ENCODE data around the gene PTTG1IP2.

DNA sequence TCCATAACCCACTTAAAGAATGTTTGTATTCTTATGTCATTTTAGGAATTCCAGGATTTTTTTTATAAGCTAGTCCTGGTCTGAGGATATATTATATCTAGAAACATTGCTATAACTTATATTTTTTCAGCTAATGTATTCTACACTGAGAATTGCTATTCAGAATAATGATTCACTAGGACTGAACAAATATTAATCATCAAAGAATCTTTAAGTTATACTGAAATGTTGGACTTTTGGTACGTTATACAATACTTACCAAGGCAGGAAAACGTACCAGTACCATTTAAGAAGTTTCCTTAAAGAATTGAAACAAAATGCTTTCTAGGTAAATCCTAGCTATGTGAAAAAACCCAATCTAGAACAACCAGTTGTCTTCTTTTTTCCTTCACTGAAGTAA is 18.4 kb downstream of the PTTG1IP2 start:
- TF ChIP-seq CTCF (IDR thresholded peaks at IDR 0.05) (no peak), POLR2A (IDR thresholded peaks at IDR 0.05) (no peak)

All from thyroid gland (tissue), 4 donors.